Measurements from ENCODE around the gene SRGAP3.

Gene SRGAP3

DNA sequence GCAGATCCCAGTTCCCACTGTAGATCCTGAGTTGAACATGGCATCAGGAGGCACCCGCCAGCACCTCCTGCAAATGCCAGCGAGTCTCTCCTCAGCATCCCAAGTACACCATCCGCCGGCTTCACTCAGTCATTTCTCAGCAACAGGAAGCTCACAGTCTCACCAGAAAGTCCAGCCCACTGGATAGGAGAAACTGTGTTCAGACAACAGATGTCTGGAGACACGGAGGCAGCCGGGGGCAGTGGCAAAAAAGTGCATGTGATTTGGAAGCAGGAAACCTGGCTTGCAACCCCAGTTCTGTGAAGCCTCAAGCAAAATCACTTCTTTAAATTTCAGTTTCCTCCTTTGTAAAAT, 68.7 kb downstream of the SRGAP3 start:
- in situ Hi-C loops (cut with HindIII; ENCODE audit: low sequenced_read_pairs), result no loop called here

DNA sequence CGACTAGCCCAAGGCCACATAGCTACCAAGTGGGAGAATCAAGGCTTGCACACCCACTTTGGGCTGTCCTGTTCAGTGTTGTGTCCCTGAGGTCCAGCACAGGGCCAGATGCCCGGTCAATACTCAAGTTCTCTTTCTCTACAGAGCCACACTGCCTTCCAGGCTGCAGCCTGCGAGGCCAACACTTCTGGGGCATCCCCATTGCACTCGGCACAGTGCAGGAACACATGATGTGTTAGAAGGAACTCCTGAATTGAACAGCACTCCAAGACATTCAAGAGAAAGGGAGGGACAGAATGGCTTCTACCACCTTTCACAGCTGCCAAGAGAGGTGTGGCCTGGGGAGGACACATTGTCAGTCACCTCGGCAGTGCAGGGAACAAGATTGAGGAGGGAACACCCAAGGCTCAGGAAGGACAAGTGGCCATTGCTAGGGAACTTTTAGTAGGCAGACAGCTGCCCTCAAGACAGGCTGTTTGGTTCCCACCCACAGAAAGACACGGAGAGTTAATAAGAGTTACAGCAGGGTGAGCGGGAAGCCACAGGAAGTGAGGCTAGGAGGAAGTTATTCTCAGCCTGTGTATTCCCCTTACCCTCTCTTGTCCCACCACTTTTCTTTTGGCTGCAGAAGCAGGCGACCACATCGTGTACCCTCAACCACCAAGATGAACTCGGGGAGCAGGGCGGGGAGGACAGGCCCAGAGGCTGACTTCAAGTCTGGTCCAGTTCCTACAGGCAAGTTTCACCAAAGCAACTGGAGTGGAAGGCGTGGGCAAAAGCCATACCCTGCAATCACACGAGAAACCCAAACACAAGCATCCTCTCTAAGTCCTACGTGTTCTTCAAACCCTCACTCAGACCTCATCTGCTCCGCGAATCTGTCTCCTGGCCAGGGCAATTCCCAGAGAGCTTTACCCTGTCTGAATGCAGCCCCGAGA, 69.4 kb downstream of the SRGAP3 start:
- in situ Hi-C loops (cut with HindIII; ENCODE audit: low sequenced_read_pairs), result no loop called here

GRCh38 chr3:9178697-9179096, 70.7 kb downstream of the SRGAP3 start:
- in situ Hi-C loops (cut with HindIII; ENCODE audit: low sequenced_read_pairs), result no loop called here

GRCh38 chr3:9175421-9175820, 74.0 kb downstream of the SRGAP3 start:
- in situ Hi-C loops (cut with HindIII; ENCODE audit: low sequenced_read_pairs), result no loop called here

- in situ Hi-C loops (cut with HindIII; ENCODE audit: low sequenced_read_pairs), result no loop called here
Observed at GRCh38 chr3:9173445-9173844, 76.0 kb downstream of the SRGAP3 start.

DNA sequence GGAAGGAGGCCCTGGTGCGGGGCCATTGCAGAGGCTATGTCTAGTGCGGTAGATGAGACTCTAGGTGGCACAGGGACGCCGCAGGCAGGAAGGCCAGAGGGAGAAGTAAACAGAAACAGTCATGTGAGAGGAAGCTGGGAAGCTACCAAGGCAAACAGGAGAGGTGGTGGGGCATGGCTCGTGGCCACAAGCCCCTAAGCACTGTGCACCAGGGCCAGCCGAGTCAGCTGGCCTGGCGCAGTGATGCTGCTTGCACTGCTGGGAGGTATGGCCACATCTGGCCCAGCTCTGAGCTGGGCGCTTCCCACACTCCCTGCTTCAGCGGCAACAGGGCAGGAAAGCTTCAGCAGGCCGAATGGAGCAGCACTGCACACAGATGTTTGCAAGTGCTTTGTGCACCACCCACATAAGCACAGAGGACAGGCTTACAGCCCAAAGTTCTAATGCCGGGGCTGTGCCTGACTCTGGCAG, 76.6 kb downstream of the SRGAP3 start:
- in situ Hi-C loops (cut with HindIII; ENCODE audit: low sequenced_read_pairs), result no loop called here

GRCh38 chr3:9170851-9171160, 78.6 kb downstream of the SRGAP3 start:
- in situ Hi-C loops (cut with HindIII; ENCODE audit: low sequenced_read_pairs), result no loop called here

DNA sequence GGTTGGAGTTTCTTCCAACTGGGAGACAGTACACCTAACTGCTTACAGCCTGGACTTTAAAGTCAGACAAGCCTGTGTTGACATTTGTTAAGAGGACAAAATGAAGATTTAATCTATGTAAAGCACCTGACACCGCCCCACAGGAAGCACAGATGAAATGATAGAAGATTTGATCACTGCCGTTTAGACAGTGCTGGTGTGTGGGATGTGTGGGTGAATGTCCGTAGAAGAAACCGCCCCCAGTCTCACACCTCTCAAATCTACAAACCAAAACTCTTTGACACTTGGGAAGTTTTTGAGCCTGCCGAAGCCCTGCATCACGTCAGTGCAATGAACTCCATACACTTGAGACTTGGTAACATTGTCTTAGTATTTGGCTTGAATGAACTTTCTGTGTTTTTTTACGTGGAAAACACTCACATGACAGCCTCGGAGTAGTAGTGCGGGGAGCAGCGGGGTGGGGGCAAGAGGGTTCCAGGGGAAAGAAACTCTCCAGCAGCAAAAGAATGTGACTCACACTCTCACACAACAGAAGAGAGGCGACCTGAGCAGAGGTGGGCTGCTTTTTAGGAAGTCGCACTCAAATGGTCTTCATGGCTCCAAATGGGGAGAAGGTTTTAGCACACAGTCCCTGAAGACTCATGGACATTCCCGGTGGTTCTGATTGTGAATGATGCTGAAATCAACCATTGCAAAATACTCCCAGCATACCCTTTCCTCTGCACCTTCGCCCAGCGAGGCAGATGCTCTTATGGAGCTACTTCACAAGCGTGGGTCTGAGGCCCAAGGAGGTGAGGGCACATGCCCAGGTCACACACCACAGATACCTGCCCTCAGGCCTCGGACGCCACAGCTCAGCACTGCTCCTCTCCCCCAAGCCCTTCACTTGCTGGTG, 79.2 kb downstream of the SRGAP3 start:
- in situ Hi-C loops (cut with HindIII; ENCODE audit: low sequenced_read_pairs), result no loop called here

DNA sequence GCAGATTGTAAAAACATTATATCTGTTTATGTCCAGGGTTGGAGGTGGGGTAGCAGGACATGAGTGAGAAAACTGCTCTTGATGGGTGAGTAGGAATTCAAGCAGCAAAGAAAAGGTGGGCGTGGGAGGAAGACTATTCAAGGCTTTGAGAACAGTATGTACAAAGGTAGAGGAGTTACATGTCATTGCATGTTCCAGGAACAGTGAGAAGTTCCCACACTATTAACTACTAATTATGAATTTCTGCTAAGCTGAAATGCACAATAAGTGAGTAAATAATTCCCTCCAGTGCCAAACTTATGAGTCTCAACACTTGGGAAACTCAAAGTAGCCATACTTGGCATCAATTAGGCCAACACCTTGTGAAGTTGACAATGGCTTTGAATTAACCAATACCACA, 80.1 kb downstream of the SRGAP3 start:
- in situ Hi-C loops (cut with HindIII; ENCODE audit: low sequenced_read_pairs), result no loop called here

- in situ Hi-C loops (cut with HindIII; ENCODE audit: low sequenced_read_pairs), result no loop called here
Observed at GRCh38 chr3:9168241-9168741, 81.2 kb downstream of the SRGAP3 start.

DNA sequence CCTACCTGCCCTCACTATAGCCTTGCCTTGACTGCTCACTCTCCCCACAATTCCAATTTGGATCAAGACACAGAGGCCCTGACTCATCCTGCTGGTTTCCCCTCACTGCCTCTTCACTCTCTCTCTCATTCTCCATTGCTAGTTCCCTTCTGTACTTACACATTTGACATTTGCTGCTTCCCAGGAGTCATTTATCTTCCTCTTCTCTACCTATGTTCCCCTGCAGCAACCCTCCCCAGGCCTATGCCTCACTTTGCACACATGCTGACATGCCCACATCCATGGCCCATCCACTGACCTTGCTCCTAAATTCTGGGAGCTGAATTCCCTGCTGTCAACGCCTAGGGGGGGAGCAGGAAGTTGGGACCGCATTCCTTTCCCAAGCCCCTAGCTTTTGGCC, 82.2 kb downstream of the SRGAP3 start:
- in situ Hi-C loops (cut with HindIII; ENCODE audit: low sequenced_read_pairs), result no loop called here

DNA sequence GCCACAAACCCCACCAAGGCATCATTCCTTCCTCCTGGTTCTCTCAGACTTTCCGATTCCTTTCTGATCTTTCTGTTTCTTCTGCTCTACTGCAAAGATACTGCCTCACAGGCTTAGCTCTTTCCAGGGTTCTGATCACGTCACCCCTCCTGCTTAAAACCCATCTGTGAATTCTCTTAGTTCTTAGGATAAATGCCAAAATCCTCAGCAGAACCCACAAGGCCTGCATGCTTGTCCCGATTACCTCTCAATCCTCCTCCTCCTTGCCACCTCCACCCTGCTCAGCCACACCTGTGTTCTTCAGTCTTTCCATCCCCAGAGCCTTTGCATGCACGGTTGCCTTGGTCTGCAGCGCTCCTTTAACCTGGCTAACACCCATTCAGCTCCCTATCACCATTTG, 84.0 kb downstream of the SRGAP3 start:
- in situ Hi-C loops (cut with HindIII; ENCODE audit: low sequenced_read_pairs), result no loop called here

GRCh38 chr3:9163289-9163688, 86.2 kb downstream of the SRGAP3 start:
- in situ Hi-C loops (cut with HindIII; ENCODE audit: low sequenced_read_pairs), result no loop called here

- in situ Hi-C loops (cut with HindIII; ENCODE audit: low sequenced_read_pairs), result no loop called here
Observed at GRCh38 chr3:9161811-9162210, 87.6 kb downstream of the SRGAP3 start.

DNA sequence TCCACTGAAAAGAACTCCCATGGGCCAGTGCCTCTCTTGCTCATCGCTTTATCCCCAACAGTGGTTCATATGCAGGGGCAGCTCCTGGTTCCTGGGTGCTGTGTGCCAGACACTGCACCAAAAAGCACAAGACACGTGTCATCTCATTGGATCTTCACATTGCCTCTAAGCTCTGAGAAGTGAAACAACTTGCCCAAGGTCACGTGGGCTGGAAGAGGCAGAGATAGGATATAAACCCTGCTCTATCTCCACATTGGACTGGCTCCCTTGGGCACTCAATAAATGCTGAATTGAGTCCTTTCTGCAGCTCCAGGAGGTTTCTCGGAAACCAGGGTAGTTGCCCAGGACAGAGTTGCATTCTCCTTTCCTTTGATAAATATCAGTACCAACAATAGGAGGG, 88.1 kb downstream of the SRGAP3 start:
- in situ Hi-C loops (cut with HindIII; ENCODE audit: low sequenced_read_pairs), result no loop called here

GRCh38 chr3:9158865-9159630, 90.4 kb downstream of the SRGAP3 start:
- in situ Hi-C loops (cut with HindIII; ENCODE audit: low sequenced_read_pairs), result no loop called here

DNA sequence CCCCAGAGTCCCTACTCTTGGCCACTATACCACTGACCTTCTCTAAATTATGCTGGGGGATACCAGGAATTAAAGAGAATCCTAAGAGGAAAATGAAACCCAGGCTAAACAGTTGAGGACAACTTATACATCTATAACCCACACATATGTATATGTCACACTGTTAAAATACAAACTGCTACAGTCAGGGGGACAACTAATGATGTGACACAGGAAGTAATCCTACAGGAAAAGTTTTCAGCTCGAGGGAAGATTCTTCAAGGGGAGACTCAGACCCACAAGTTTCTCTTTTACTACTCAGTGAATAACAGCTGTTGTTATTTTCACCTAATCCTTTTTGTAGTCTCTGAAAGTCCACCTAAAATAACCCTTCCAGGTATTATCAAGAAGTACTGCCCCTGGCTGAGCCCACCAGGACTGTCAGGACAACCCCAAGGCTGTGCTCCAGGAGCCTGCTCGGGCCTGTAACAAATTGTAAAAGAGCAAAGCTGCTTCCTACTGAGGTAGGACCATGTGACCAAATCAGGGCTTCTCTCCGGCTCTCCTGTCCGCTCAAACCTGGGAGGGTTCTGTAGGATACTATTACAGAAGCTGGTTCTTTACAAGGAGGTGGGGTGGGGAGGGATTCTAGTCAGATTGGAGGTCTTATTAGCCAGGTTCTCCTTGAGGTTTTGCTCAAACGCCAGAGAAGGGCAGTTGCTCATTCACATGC, 91.6 kb downstream of the SRGAP3 start:
- in situ Hi-C loops (cut with HindIII; ENCODE audit: low sequenced_read_pairs), result no loop called here

DNA sequence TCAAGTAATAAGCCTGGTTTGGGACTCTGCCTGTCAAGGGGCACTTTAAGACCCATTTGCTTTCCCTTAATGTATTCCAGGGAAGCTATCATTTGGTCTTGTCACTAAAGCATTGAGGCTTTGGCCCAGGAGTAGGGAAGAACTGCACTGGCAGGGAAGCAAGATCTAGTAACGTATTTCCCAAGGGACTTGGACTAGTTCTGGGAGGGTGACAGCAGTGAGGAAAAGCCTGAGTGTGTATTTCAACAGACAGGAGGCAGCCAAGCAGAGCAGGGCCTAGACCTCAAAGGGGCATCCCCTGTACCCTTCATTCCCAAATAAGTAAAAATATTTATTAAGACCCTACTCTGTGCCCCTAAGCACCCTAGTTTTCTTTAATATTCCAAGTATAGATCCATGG, 92.8 kb downstream of the SRGAP3 start:
- in situ Hi-C loops (cut with HindIII; ENCODE audit: low sequenced_read_pairs), result no loop called here

DNA sequence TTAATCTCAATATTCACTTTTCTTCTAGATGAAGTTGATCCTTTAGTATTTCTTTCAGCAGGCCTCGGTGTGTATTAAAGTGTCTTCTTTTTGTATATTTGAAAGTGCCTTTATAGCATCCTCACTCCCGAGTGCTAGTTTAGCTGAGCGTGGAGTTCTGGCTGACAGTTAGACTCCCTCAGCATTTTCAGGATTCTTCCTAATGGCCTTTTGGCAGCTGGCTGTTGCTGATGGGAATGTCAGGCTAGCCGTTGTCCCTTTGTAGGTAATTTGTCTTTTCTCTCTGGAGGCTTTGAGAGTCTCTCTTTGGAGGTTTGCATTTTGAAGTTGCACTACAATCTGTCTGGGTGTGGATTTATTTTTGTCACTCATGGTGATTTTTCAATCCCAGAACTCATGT, 94.4 kb downstream of the SRGAP3 start:
- in situ Hi-C loops (cut with HindIII; ENCODE audit: low sequenced_read_pairs), result no loop called here

DNA sequence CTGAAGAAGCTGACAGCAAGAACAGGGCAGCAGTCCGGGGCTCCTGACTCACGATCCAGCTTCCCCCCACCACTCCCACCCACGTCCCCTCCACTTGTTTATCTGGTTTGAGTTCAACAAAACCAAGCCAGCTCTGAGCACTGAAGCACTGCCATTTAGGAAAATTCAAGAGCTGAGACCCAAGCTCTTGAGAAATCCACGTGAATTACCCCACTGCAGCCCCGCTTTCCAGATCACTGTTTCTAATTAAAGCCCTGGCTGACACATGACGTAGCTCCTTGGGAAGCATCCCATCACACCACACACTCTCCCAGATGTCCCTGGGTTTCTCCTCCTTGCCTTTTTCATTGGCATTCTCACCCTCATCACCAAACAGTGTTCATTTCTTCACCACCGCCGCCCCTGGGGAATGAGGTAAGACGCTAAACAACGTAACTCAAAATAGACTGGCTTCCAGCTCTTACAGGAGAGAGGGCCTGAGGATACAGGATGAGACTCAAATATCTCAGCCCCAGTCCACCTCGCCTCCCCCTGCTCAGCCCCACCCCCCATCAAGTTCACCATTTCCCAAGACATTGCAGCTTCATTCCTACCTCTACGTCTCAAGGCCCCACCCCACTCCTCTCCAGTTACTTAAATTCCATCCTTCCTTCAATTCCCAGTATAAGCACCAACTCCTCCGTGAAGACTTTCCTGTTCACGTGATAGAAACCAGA, 95.4 kb downstream of the SRGAP3 start:
- in situ Hi-C loops (cut with HindIII; ENCODE audit: low sequenced_read_pairs), result no loop called here
